ENCODE data around the gene RC3H1.

RC3H1 gene

DNA sequence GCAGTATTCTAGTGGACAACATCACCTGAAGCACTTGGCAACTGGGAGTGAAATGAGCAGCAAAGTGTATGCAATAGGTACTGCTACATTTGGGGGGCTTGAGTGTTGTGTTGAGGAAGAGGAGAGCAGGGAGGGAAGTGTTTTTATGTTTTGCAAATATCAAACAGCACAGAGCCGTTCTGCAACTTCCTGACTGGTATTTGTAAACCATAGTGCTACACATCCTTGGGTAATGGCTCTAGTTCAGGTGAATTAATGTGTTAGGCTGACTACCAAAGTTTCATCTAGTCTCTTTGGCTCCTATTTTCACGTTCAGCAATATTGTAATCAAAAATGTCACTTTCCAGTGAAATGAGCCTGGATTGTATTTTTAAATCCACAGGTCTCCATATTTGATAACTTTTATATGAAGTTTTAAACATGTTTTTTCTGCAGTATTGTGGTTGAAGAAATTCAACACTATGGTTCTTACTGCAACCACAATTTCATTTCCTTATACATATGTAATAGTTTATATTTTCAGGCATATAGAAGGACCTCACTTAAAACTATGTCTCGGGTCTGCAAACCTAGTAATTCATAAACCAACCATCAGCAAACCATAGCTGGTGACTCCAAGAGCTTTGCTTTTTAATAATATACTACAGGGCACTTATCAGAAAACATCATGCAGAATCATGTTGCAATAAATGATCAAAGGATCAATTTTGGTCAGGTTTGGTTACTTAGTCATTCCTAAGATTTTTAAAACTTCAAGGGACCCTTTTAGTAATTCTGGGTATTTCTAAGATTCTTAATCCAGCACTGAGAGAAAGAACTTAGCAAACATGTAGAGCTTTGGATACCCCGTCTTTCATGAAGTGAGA is 135.2 kb downstream of the RC3H1 start:
- no peak overlapping the region for H3K4me3 ChIP-seq (ENCODE audit: low read depth, low read length)

DNA sequence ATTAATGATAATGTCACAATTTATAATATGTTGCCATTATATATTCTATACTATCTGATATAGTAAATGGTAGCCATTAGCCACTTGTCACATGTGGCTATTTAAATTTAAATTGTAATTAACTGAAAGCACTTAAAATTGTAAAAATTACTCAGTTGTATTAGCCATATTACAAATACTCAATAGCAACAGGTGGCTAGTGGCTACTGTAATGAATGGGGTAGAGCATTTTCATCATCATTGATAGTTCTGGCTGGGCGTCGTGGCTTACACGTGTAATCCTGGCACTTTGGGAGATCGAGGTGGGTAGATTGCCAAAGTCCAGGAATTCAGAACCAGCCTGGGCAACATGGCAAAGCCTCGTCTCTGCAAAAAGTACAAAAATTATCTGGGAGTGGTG is 137.5 kb downstream of the RC3H1 start:
- no peak overlapping the region for H3K4me3 ChIP-seq (ENCODE audit: low read depth, low read length)
